Stomach (tissue), 9 donors: Measurements from ENCODE around the gene PDE4D. TPM values are rescaled to one million over a fixed set of nuclear protein-coding genes. Genes with fewer than 3 reads are reported as not detected.
A peak's percentile ranks its signal among the peaks of the same experiment; 100 is the strongest.

ENCODE experiments used
- DNase-seq, 2 donors: peaks; one replicate each; pipeline versions ENCODE4 v3.0.0 to v3.0.0-alpha.2; 2013 to 2019
- H3K27ac ChIP-seq, 5 donors: fragments of 200-600 bp in 4 of 5; sonication (generic) in 4 of 5; one replicate each; pipeline ENCODE4 v1.5.1; 2013 to 2019; ENCODE audit warnings: mild to moderate bottlenecking in 1 of 5, moderate library complexity in 1 of 5
- H3K27me3 ChIP-seq, 3 donors: fragments of 200-600 bp; sonication (generic); one replicate each; pipeline ENCODE4 v1.5.1; 2017 to 2019; ENCODE audit warnings: mixed run types in 1 of 3
- H3K36me3 ChIP-seq, 4 donors: fragments of 200-600 bp; sonication (generic); 1 replicate in 3 of 4; 2 replicates in 1 of 4; pipeline ENCODE4 v1.5.1; 2016 to 2019
- H3K4me1 ChIP-seq, 4 donors: fragments of 200-600 bp; sonication (generic); one replicate each; pipeline ENCODE4 v1.5.1; 2016 to 2019
- H3K4me3 ChIP-seq, 4 donors: fragments of 200-600 bp; sonication (generic) in 3 of 4; one replicate each; pipeline ENCODE4 v1.5.1; 2016 to 2019; ENCODE audit warnings: mild to moderate bottlenecking in 1 of 4
- H3K9me3 ChIP-seq, 4 donors: fragments of 200-600 bp; sonication (generic); one replicate each; pipeline ENCODE4 v1.5.1; 2016 to 2019
- EP300 ChIP-seq: sonication (generic); formaldehyde crosslinking; IDR thresholded peaks from one replicate; pipeline ENCODE4 v1.6.1; 2017; ENCODE audit warnings: antibody characterized with exemption
- POLR2A ChIP-seq, 4 donors: fragments of 450-650 bp; IDR thresholded peaks; one replicate each; pipeline ENCODE4 v1.6.1; 2016; ENCODE audit warnings: antibody characterized with exemption in 4 of 4, control low read depth in 2 of 4, mild to moderate bottlenecking in 1 of 4, moderate library complexity in 1 of 4
- POLR2AphosphoS5 ChIP-seq, 3 donors: sonication (generic); formaldehyde crosslinking; IDR thresholded peaks; one replicate each; pipeline ENCODE4 v1.6.1; 2016; ENCODE audit warnings: antibody characterized with exemption in 3 of 3
- WGBS, 5 donors: extraction: QIAGEN DNeasy Blood & Tissue Kit in 3 of 5; methylation state at CpG; one replicate each; pipeline versions ENCODE4 v1.1.5 to v1.1.7; 2013 to 2018; 5-methylcytosine and 5-hydroxymethylcytosine counted together
- intact Hi-C: fragments of 100-400 bp; cut with DNase I; formaldehyde crosslinking; loops from one replicate; pipeline ENCODE4 v1.15.1; 2023; ENCODE audit warnings: low total_unique reads
- polyA plus RNA-seq, 3 donors: library from polyadenylated mRNA; stranded (reverse); fragments of 200-250 nt; gene quantifications; one replicate each; pipeline ENCODE4 v1.2.3, GENCODE V29; 2013
- total RNA-seq, 5 donors: library from RNA; depleted of rRNA; stranded (reverse); fragments of >200 nt; gene quantifications; one replicate each; pipeline versions ENCODE4 v1.1.0 to v1.2.3, GENCODE V29; 2014 to 2016
- TF ChIP-seq, protein P1 (sequence below), 7 experiments: fragments of 450-650 bp in 4 of 7; fragments of 200-600 bp in 3 of 7; sonication (generic) in 3 of 7; IDR thresholded peaks; one replicate each; pipeline ENCODE4 v1.5.1; 2016 to 2019; ENCODE audit warnings: antibody characterized with exemption in 7 of 7, control low read depth in 2 of 7, mild to moderate bottlenecking in 1 of 7
- donor health status: healthy with polysubstance abuse.
- donor health status: Bipolar disorder and iron deficiency.
- donor health status: healthy.

PDE4D gene
- total and polyA plus RNA-seq, 8 donors: 3.1 to 147 (median 97.3) TPM

DNA sequence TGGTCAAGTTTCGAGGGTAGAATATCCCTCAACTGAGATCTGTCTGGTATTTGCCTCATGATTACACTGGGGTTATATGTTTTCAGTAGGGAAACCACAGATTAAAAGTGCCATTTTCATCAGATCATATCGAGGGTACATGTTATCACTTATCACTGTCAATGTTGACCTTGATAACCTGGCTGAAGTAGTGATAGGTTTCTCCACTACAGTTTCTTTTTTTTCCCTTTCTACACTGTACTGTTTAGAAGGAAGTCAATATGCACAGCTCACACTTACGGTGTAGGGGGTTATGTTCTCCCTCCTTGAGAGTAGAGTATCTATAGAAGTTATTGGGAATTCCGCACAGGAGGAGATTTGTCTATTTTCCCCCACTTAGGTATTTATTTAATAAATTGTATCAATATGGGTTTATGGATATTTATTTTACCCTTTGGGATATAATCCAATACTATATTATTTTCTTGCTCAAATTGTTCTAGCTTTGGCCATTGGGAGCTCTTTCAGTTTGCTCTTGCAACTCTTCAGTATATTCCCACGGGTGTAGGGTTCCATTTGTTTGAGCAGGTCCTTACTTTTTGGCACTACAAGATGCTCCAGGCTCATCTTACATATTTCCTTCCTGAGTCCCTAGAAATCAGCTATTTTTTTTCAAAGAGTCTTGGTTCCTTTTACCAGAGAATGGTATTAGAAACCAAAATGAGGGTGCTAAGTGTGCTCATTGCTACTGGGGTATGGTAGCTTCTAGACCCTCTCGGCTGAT, 866.2 kb downstream of the PDE4D start:
- no peak for DNase-seq
- Histone ChIP-seq H3K27me3 (no peaks in the 10 kb centered on the region), H3K4me1 (peaks cover 0 to 26% (median 10%) of the 10 kb centered on the region in 4 donors), H3K9me3 (no peaks in the 10 kb centered on the region), H3K27ac (peak overlapping the region in 1 of 5 donors; percentile 45), H3K4me3 (no peak overlapping the region), H3K36me3 (no peaks in the 10 kb centered on the region)
- TF ChIP-seq POLR2AphosphoS5 (IDR thresholded peaks at IDR 0.05) (no peak), POLR2A (IDR thresholded peaks at IDR 0.05) (no peak), EP300 (no peak)
- TF ChIP-seq, protein P1, sequence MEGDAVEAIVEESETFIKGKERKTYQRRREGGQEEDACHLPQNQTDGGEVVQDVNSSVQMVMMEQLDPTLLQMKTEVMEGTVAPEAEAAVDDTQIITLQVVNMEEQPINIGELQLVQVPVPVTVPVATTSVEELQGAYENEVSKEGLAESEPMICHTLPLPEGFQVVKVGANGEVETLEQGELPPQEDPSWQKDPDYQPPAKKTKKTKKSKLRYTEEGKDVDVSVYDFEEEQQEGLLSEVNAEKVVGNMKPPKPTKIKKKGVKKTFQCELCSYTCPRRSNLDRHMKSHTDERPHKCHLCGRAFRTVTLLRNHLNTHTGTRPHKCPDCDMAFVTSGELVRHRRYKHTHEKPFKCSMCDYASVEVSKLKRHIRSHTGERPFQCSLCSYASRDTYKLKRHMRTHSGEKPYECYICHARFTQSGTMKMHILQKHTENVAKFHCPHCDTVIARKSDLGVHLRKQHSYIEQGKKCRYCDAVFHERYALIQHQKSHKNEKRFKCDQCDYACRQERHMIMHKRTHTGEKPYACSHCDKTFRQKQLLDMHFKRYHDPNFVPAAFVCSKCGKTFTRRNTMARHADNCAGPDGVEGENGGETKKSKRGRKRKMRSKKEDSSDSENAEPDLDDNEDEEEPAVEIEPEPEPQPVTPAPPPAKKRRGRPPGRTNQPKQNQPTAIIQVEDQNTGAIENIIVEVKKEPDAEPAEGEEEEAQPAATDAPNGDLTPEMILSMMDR (IDR thresholded peaks at IDR 0.05): no peak
- 68 to 84% (median 78%) methylated on average over 6 of the region's 6 CpGs for WGBS, 5 donors
- intact Hi-C loops: no loop called here

DNA sequence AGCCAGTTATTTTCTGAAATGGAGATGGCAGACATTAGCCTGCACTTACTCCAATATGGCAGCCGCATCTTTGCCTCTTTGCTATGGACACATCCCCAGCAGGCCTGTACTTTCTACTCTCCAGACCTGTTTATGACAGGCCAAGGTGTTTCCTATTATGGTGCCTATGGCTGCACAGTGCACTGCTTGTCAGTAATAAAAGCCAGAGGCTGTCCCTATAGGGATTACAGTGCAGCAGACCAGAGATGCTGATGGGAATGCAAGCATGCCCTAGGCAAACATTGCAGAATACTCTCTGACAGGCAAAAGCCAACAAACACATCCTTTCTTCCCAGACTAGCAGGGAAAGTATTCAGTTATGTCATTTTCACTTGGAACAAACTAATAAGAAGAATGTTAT, 867.8 kb downstream of the PDE4D start:
- peak in 1 of 2 donors; percentile 25 for DNase-seq
- TF ChIP-seq EP300 (no peak), POLR2A (IDR thresholded peaks at IDR 0.05) (no peak), POLR2AphosphoS5 (IDR thresholded peaks at IDR 0.05) (peak in 2 of 3 donors; percentile 14 to 67)
- TF ChIP-seq, protein P1 (IDR thresholded peaks at IDR 0.05): no peak
- H3K4me1 ChIP-seq: peaks cover 0 to 38% (median 19%) of the 10 kb centered on the region in 4 donors
- intact Hi-C loops: no loop called here
- H3K9me3 ChIP-seq: no peaks in the 10 kb centered on the region
- H3K27ac ChIP-seq: peak overlapping the region in 1 of 5 donors; percentile 45
- no peaks in the 10 kb centered on the region for H3K36me3 ChIP-seq
- WGBS, 5 donors: 87 to 100% (median 95%) methylated on average over 1 of the region's 1 CpG
- H3K4me3 ChIP-seq: no peak overlapping the region
- no peaks in the 10 kb centered on the region for H3K27me3 ChIP-seq

DNA sequence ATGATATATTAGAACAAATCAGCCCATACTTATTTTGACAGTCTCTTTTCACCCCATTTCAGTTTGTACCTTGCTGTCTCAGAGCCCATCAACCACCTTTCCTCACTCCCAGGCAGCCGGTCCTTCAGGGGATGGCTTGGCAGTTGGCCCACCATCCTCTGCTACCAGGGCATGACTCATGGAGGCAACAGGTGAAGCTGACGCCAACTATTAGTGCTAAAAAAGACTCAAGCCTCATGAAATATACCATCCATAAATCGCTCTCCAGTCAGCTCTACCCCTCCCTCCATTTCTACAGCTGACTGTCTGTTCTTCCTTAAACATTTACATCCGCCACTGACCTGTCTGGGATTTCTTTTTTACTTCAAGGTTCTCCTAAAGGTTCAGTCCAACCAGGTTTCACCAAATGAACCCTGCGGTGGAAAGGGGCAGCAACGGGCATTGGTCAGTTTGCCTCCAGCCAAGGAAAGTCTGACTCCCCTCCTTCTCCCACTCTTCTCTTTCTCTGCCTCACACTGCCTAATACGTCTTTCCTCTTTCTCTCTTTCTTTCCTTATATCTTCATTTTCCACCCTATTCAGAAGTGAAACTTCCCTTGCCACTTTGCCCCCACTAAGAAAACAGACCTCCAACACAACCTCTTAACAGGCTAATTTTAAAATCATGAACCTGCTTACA, 871.5 kb downstream of the PDE4D start:
- Histone ChIP-seq H3K27me3 (no peaks in the 10 kb centered on the region), H3K27ac (peak overlapping the region in 1 of 5 donors; percentile 40), H3K4me3 (no peak overlapping the region), H3K4me1 (peaks cover 0 to 32% (median 22%) of the 10 kb centered on the region in 4 donors), H3K36me3 (peaks cover 0 to 3% (median 0%) of the 10 kb centered on the region in 4 donors), H3K9me3 (no peaks in the 10 kb centered on the region)
- DNase-seq: peak; percentile 27 to 35
- TF ChIP-seq, protein P1 (IDR thresholded peaks at IDR 0.05): no peak
- TF ChIP-seq EP300 (no peak), POLR2A (IDR thresholded peaks at IDR 0.05) (no peak), POLR2AphosphoS5 (IDR thresholded peaks at IDR 0.05) (no peak)
- intact Hi-C loops: no loop called here
- 66 to 79% (median 75%) methylated on average over 7 of the region's 7 CpGs for WGBS, 5 donors

DNA sequence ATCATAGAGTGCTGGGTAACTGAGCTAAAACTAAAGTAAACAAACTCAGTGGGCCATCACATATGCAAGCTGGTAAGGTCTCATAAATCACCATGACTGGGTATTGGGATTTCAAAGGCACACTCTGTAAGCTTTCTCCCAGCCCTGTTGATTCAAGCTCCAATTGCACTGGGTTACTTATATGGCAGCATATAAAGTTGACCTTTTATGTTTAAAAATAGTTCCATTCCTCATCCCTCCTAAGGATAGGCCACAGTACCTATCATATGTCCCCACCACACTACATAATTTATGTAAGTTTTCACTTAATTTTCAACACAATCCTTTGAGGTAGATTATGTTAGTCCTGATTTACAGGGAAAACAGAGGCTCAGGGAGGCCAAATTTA, 872.2 kb downstream of the PDE4D start:
- no peak for TF ChIP-seq POLR2A (IDR thresholded peaks at IDR 0.05)
- no peak for TF ChIP-seq EP300
- no peak for TF ChIP-seq POLR2AphosphoS5 (IDR thresholded peaks at IDR 0.05)
- TF ChIP-seq, protein P1 (IDR thresholded peaks at IDR 0.05): no peak
- Histone ChIP-seq H3K9me3 (no peaks in the 10 kb centered on the region), H3K4me3 (no peak overlapping the region), H3K27ac (peak overlapping the region in 1 of 5 donors; percentile 40), H3K4me1 (peaks cover 0 to 30% (median 19%) of the 10 kb centered on the region in 4 donors), H3K36me3 (peaks cover 0 to 7% (median 0%) of the 10 kb centered on the region in 4 donors), H3K27me3 (no peaks in the 10 kb centered on the region)
- DNase-seq: peak in 1 of 2 donors; percentile 43
- intact Hi-C loops: no loop called here
